ENCODE measurements around the gene KIAA0753.

- TF ChIP-seq CTCF (conservative IDR thresholded peaks at IDR 0.05; ENCODE audit: low read depth, low read length) = no peak
- TF ChIP-seq EZH2 (IDR thresholded peaks at IDR 0.05; ENCODE audit: low read length, unreplicated experiment) = no peak
Measured at GRCh38 chr17:6668727-6669425, 28.4 kb upstream of the KIAA0753 start.
